GM12878 (cell line): ENCODE data around the gene WNT7A. TPM values are rescaled to one million over a fixed set of nuclear protein-coding genes. Genes with fewer than 3 reads are reported as not detected.

ENCODE experiments used
- ATAC-seq: fragments of 200-7000 bp; cut with Tn5 transposase; 3 replicates; pipeline ENCODE4 v1.9.1; 2020; ENCODE audit warnings: mild to moderate bottlenecking, moderate library complexity
- BruUV-seq: library from RNA; stranded (reverse); fragments of 400-500 nt; replicated peaks from 2 replicates; lab custom pipeline; 2021; lab: Mats Ljungman, UMichigan
- CTCF ChIA-PET: fragments of 300-600 bp; sonication (Branson Sonifier 250); formaldehyde crosslinking; extraction: SDS; loops from one replicate; lab custom pipeline; 2021; ENCODE audit warnings: inconsistent platforms; lab: Yijun Ruan, JAX
- POLR2A ChIA-PET: fragments of 350-600 bp; formaldehyde crosslinking; extraction: SDS; loops from one replicate; lab custom pipeline; 2021; ENCODE audit warnings: inconsistent platforms; lab: Charles Lee
- RAD21 ChIA-PET: fragments of 300-600 bp; sonication (Branson Sonifier 250); formaldehyde crosslinking; loops from one replicate; lab custom pipeline; 2023; ENCODE audit warnings: antibody characterized with exemption; ENCODE audit not compliant: unreplicated experiment; lab: Charles Lee
- SMC1A ChIA-PET: fragments of 300-600 bp; sonication (Branson Sonifier 250); formaldehyde crosslinking; loops from one replicate; lab custom pipeline; 2023; ENCODE audit not compliant: unreplicated experiment, uncharacterized antibody; lab: Charles Lee
- DNase-seq: peaks from one replicate; pipeline ENCODE4 v3.0.0-alpha.2; 2011; ENCODE audit warnings: low read depth, low spot score
- FAIRE-seq: peaks from 3 replicates; lab custom pipeline; 2011; peaks lifted over from hg19 to GRCh38; lab: Jason Lieb, UNC
- H2AFZ ChIP-seq: 2 replicates; pipeline ENCODE4 v1.6.0; 2011; ENCODE audit warnings: low read depth, low read length, control low read depth; ENCODE audit not compliant: control insufficient read depth
- H3K27ac ChIP-seq: 2 replicates; pipeline ENCODE4 v1.5.1; 2011; ENCODE audit warnings: control low read depth; ENCODE audit not compliant: control insufficient read depth, insufficient read depth
- H3K27me3 ChIP-seq, 2 experiments: replicated peaks in 1 of 2; 2 replicates each; pipeline versions ENCODE4 v1.6.0 to v1.6.1; 2011; ENCODE audit warnings: low read length in 1 of 2; ENCODE audit not compliant: control insufficient read depth in 2 of 2, insufficient read depth in 2 of 2
- H3K36me3 ChIP-seq, 2 experiments: 2 replicates each; pipeline ENCODE4 v1.5.1; 2011; ENCODE audit warnings: low read length in 1 of 2; ENCODE audit not compliant: control insufficient read depth in 2 of 2, insufficient read depth in 2 of 2
- H3K4me1 ChIP-seq: 2 replicates; pipeline ENCODE4 v1.6.1; 2011; ENCODE audit warnings: mild to moderate bottlenecking, low read length, moderate library complexity, mixed read lengths; ENCODE audit not compliant: control insufficient read depth, insufficient read depth
- H3K4me2 ChIP-seq: 2 replicates; pipeline ENCODE4 v1.6.0; 2011; ENCODE audit warnings: control low read depth; ENCODE audit not compliant: control insufficient read depth, insufficient read depth
- H3K4me3 ChIP-seq: fragments of 200-600 bp; sonication (generic); 2 replicates; pipeline ENCODE4 v1.5.1; 2016
- H3K79me2 ChIP-seq: 2 replicates; pipeline ENCODE4 v1.6.0; 2011; ENCODE audit warnings: low read length; ENCODE audit not compliant: control insufficient read depth, insufficient read depth
- H3K9ac ChIP-seq: 2 replicates; pipeline ENCODE4 v1.8.0; 2011; ENCODE audit warnings: low read length, control low read depth, mixed read lengths; ENCODE audit not compliant: control insufficient read depth, insufficient read depth
- H3K9me3 ChIP-seq: replicated peaks from 3 replicates; pipeline ENCODE4 v1.5.1; 2011; ENCODE audit warnings: mild to moderate bottlenecking, low read length; ENCODE audit not compliant: control insufficient read depth, insufficient read depth
- H4K20me1 ChIP-seq: 2 replicates; pipeline ENCODE4 v1.6.0; 2011; ENCODE audit not compliant: control insufficient read depth, insufficient read depth
- FOXK2 ChIP-seq: fragments of 450-650 bp; IDR thresholded peaks from 2 replicates; pipeline ENCODE4 v1.6.1; 2017; ENCODE audit warnings: mild to moderate bottlenecking, moderate library complexity
- FOXM1 ChIP-seq: IDR thresholded peaks from 2 replicates; pipeline ENCODE4 v1.6.1; 2012; ENCODE audit warnings: low read depth, mild to moderate bottlenecking, inconsistent platforms, low read length, moderate library complexity
- MEF2A ChIP-seq: IDR thresholded peaks from 2 replicates; pipeline ENCODE4 v1.6.1; 2011; ENCODE audit warnings: low read depth, mild to moderate bottlenecking, low read length, moderate library complexity; ENCODE audit not compliant: insufficient read depth
- ZBTB4 ChIP-seq: fragments of 450-650 bp; formaldehyde crosslinking; IDR thresholded peaks from 2 replicates; pipeline ENCODE4 v1.4.0; 2022; ENCODE audit warnings: mild to moderate bottlenecking, moderate library complexity
- WGBS: methylation state at CpG from one replicate; pipeline ENCODE4 v1.1.6; 2016; ENCODE audit warnings: low lambda C conversion rate; ENCODE audit not compliant: insufficient replicate concordance, insufficient coverage; ENCODE audit errors: missing lambda C conversion rate; 5-methylcytosine and 5-hydroxymethylcytosine counted together
- in situ Hi-C: fragments of 300-500 bp; cut with MboI; formaldehyde crosslinking; loops from 9 replicates; pipeline ENCODE4 v1.14.3; 2018; ENCODE audit warnings: mixed read lengths
- intact Hi-C: fragments of 100-400 bp; cut with micrococcal nuclease; formaldehyde crosslinking; loops from one replicate; pipeline ENCODE4 v1.14.2; 2022; ENCODE audit not compliant: unreplicated experiment
- polyA plus RNA-seq, 11 experiments: library from polyadenylated mRNA; depleted of rRNA in 4 of 11; unstranded in 6 of 11; stranded (reverse) in 5 of 11; fragments of >200 nt; fragmentation: Nextera tagmentation in 4 of 11; fragmentation: Illumina TruSeq in 1 of 11; extraction: Ambion mirVana in 4 of 11; extraction: Trizol in 1 of 11; gene quantifications; 1 replicate in 1 of 11; 2 replicates in 10 of 11; pipeline versions ENCODE4 v1.2.1 to v1.2.3, GENCODE V29; 2011 to 2016; ENCODE audit warnings: inconsistent platforms in 2 of 11, missing spikeins in 2 of 11, low read depth in 1 of 11
- total RNA-seq, 4 experiments: library from RNA; depleted of rRNA in 3 of 4; stranded (reverse); fragments of >200 nt in 3 of 4; fragmentation: Illumina TruSeq in 1 of 4; extraction: Trizol in 1 of 4; gene quantifications; 2 replicates each; pipeline versions ENCODE4 v1.2.1 to v1.2.3, GENCODE V29; 2013 to 2021

Gene WNT7A
- total and polyA plus RNA-seq, 10 of the 15 experiments (the other 5 are each of a cell fraction or from before 2014, with no cell fraction given): 0.08 TPM; not detected in 9

- BruUV-seq: no TSS peak
- no peak overlapping the region for H3K4me2 ChIP-seq
Measured at GRCh38 chr3:13852638-13853009, 27.2 kb downstream of the WNT7A start.

More at GRCh38 chr3:13852638-13853009, 27.2 kb downstream of the WNT7A start:
- H3K79me2 ChIP-seq: no peaks in the 10 kb centered on the region
- no peaks in the 10 kb centered on the region; a peak in 2 of 4 replicates for H3K27me3 ChIP-seq
- H4K20me1 ChIP-seq: no peaks in the 10 kb centered on the region
- no peaks in the 10 kb centered on the region for H3K36me3 ChIP-seq
- no peak for FAIRE-seq
- ChIA-PET RAD21 (no interaction called here), SMC1A (no interaction called here), POLR2A (no interaction called here), CTCF (no interaction called here)
- H3K4me1 ChIP-seq: no peaks in the 10 kb centered on the region
- H3K27ac ChIP-seq: no peak overlapping the region
- H3K9me3 ChIP-seq: no peaks in the 10 kb centered on the region
- H3K9ac ChIP-seq: no peak overlapping the region
- in situ Hi-C loops: no loop called here
- ATAC-seq: no peak
- DNase-seq: no peak
- 0% methylated on average over 4 of the region's 4 CpGs for WGBS
- H2AFZ ChIP-seq: no peak overlapping the region
- no peak overlapping the region for H3K4me3 ChIP-seq
- no peak for TF ChIP-seq FOXK2
- TF ChIP-seq ZBTB4: no peak
- TF ChIP-seq FOXM1: no peak
- no peak for TF ChIP-seq MEF2A
- intact Hi-C loops: no loop called here
